K562 (cell line): ENCODE measurements around the gene DNAAF1. TPM values are rescaled to one million over a fixed set of nuclear protein-coding genes. Genes with fewer than 3 reads are reported as not detected.
A peak's percentile ranks its signal among the peaks of the same experiment; 100 is the strongest.

Experiments used
- CHD2 ChIP-seq: IDR thresholded peaks from 2 replicates; pipeline ENCODE4 v1.6.1; 2011; ENCODE audit warnings: low read depth, low read length
- CHD4 ChIP-seq: fragments of 200-600 bp; sonication (generic); IDR thresholded peaks from 3 replicates; pipeline ENCODE4 v1.6.1; 2012; ENCODE audit warnings: low read depth, mild to moderate bottlenecking, mixed read lengths, low read length, inconsistent platforms; ENCODE audit not compliant: insufficient read depth, insufficient replicate concordance, poor library complexity, severe bottlenecking
- CREB1 ChIP-seq, 2 experiments: sonication (generic) in 1 of 2; formaldehyde crosslinking in 1 of 2; IDR thresholded peaks; 2 replicates each; pipeline versions ENCODE4 v1.6.1 to v1.8.0; 2012 to 2022; ENCODE audit warnings: inconsistent platforms in 1 of 2, mild to moderate bottlenecking in 1 of 2, missing genetic modification reagents in 1 of 2, moderate library complexity in 1 of 2
- CREM ChIP-seq: IDR thresholded peaks from 2 replicates; pipeline ENCODE4 v1.6.1; 2014; ENCODE audit warnings: antibody characterized with exemption, low read depth
- FOXJ2 ChIP-seq: fragments of 200-800 bp; sonication (Bioruptor generic); IDR thresholded peaks from 2 replicates; pipeline ENCODE4 v1.6.1; 2016; ENCODE audit warnings: missing genetic modification characterization, missing compliant biosample characterization
- FUS ChIP-seq: fragments of 200-400 bp; formaldehyde crosslinking; optimal IDR thresholded peaks from 2 replicates; pipeline ENCODE3; 2017; ENCODE audit warnings: low read depth, low read length
- HDGF ChIP-seq: fragments of 450-650 bp; IDR thresholded peaks from 2 replicates; pipeline ENCODE4 v1.6.1; 2016
- JUND ChIP-seq, 2 experiments: IDR thresholded peaks; 2 replicates in 1 of 2; 3 replicates in 1 of 2; pipeline ENCODE4 v1.6.1; 2011; ENCODE audit warnings: borderline replicate concordance in 2 of 2, low read depth in 2 of 2, low read length in 2 of 2, improper control_type of control experiment in 1 of 2, missing biosample characterization in 1 of 2, missing genetic modification characterization in 1 of 2, missing genetic modification reagents in 1 of 2
- KAT8 ChIP-seq: fragments of 450-650 bp; IDR thresholded peaks from 2 replicates; pipeline ENCODE4 v1.6.1; 2016; ENCODE audit warnings: low read depth, mild to moderate bottlenecking
- KLF16 ChIP-seq: IDR thresholded peaks from 2 replicates; pipeline ENCODE4 v1.6.1; 2016; ENCODE audit warnings: antibody characterized with exemption
- MEF2A ChIP-seq: IDR thresholded peaks from 2 replicates; pipeline ENCODE4 v1.6.1; 2011; ENCODE audit warnings: low read depth, mild to moderate bottlenecking, low read length, moderate library complexity; ENCODE audit not compliant: control insufficient read depth
- MNT ChIP-seq, 2 experiments: fragments of 450-650 bp; conservative IDR thresholded peaks; 2 replicates each; pipeline ENCODE4 v1.6.1; 2017; ENCODE audit warnings: mild to moderate bottlenecking in 2 of 2, moderate library complexity in 2 of 2
- NR2C1 ChIP-seq, 2 experiments: fragments of 450-650 bp; IDR thresholded peaks; 2 replicates each; pipeline ENCODE4 v1.6.1; 2017; ENCODE audit warnings: mild to moderate bottlenecking in 2 of 2, antibody characterized with exemption in 1 of 2, inconsistent platforms in 1 of 2, missing compliant biosample characterization in 1 of 2, missing genetic modification characterization in 1 of 2
- PCBP1 ChIP-seq: fragments of 200-400 bp; formaldehyde crosslinking; IDR thresholded peaks from 2 replicates; pipeline ENCODE4 v1.6.1; 2018; ENCODE audit warnings: mild to moderate bottlenecking, low read depth, low read length; ENCODE audit not compliant: poor library complexity, severe bottlenecking
- PTBP1 ChIP-seq: fragments of 200-400 bp; formaldehyde crosslinking; IDR thresholded peaks from 2 replicates; pipeline ENCODE4 v1.6.1; 2017; ENCODE audit warnings: low read depth, low read length
- SP1 ChIP-seq: sonication (generic); formaldehyde crosslinking; IDR thresholded peaks from 2 replicates; pipeline ENCODE4 v1.8.1; 2022; ENCODE audit warnings: mild to moderate bottlenecking, missing genetic modification reagents
- SRSF9 ChIP-seq: fragments of 200-400 bp; formaldehyde crosslinking; IDR thresholded peaks from 2 replicates; pipeline ENCODE4 v1.6.1; 2017; ENCODE audit warnings: low read depth, low read length, borderline replicate concordance
- TAF1 ChIP-seq: IDR thresholded peaks from 2 replicates; pipeline ENCODE4 v1.6.1; 2011; ENCODE audit warnings: mild to moderate bottlenecking, low read length, moderate library complexity; ENCODE audit not compliant: insufficient read depth, control insufficient read depth, severe bottlenecking; ENCODE audit errors: extremely low read depth
- TAF9B ChIP-seq: fragments of 450-650 bp; IDR thresholded peaks from 2 replicates; pipeline ENCODE4 v1.6.1; 2018; ENCODE audit warnings: mild to moderate bottlenecking; ENCODE audit not compliant: partially characterized antibody
- TFAM ChIP-seq: fragments of 250-450 bp; sonication (Bioruptor Pico); conservative IDR thresholded peaks from 2 replicates; pipeline ENCODE4 v1.5.0; 2021; ENCODE audit warnings: mild to moderate bottlenecking, moderate library complexity
- ZKSCAN3 ChIP-seq: fragments of 250-450 bp; sonication (Bioruptor Pico); IDR thresholded peaks from 2 replicates; pipeline ENCODE4 v1.4.0; 2020
- ZNF175 ChIP-seq: fragments of 200-800 bp; sonication (Bioruptor generic); IDR thresholded peaks from 2 replicates; pipeline ENCODE4 v1.6.1; 2016; ENCODE audit warnings: low read depth, mild to moderate bottlenecking, missing genetic modification characterization, missing compliant biosample characterization
- ZNF239 ChIP-seq: fragments of 250-450 bp; sonication (Bioruptor Pico); IDR thresholded peaks from 2 replicates; pipeline ENCODE4 v1.4.0; 2020; ENCODE audit warnings: mild to moderate bottlenecking
- ZNF408 ChIP-seq: fragments of 250-450 bp; sonication (Bioruptor Pico); IDR thresholded peaks from 2 replicates; pipeline ENCODE4 v1.4.0; 2020; ENCODE audit warnings: low read depth, mild to moderate bottlenecking, moderate library complexity
- ZNF507 ChIP-seq: conservative IDR thresholded peaks from 2 replicates; pipeline ENCODE4 v1.6.1; 2017; ENCODE audit warnings: missing genetic modification characterization, missing compliant biosample characterization
- polyA plus RNA-seq, 8 experiments: library from polyadenylated mRNA; depleted of rRNA in 4 of 8; stranded (reverse) in 5 of 8; unstranded in 3 of 8; fragments of >200 nt; fragmentation: Nextera tagmentation in 2 of 8; fragmentation: Illumina TruSeq in 1 of 8; extraction: Ambion mirVana in 2 of 8; extraction: Trizol in 1 of 8; gene quantifications; 2 replicates each; pipeline versions ENCODE4 v1.2.1 to v1.2.3, GENCODE V29; 2011 to 2014; ENCODE audit warnings: inconsistent platforms in 1 of 8, missing spikeins in 1 of 8
- total RNA-seq, 7 experiments: library from RNA; depleted of rRNA in 6 of 7; stranded (reverse); fragments of >200 nt in 6 of 7; fragmentation: Illumina TruSeq in 2 of 7; extraction: Trizol in 2 of 7; gene quantifications; 2 replicates each; pipeline versions ENCODE4 v1.2.1 to v1.2.3, GENCODE V29; 2011 to 2021; ENCODE audit warnings: low replicate concordance in 1 of 7

The DNAAF1 gene
- total and polyA plus RNA-seq, 9 of the 15 experiments (the other 6 are each of a cell fraction or from before 2014, with no cell fraction given), result 0.01 TPM; not detected in 8

GRCh38 chr16:84175350-84176081, 30.4 kb downstream of the DNAAF1 start (continued):
- no peak for TF ChIP-seq PTBP1
- TF ChIP-seq PCBP1, result no peak
- TF ChIP-seq TAF9B, result no peak
- no peak for TF ChIP-seq FOXJ2 (tag)
- no peak for TF ChIP-seq CHD2
- no peak for TF ChIP-seq ZKSCAN3
- TF ChIP-seq CREB1 (IDR thresholded peaks at IDR 0.05), result no peak
- TF ChIP-seq CREB1 (CRISPR knock-in tag; IDR thresholded peaks at IDR 0.05), result peak; percentile 62
- no peak for TF ChIP-seq ZNF408
- no peak for TF ChIP-seq MEF2A
- no peak for TF ChIP-seq NR2C1 (IDR thresholded peaks at IDR 0.05)
- TF ChIP-seq NR2C1 (tag; IDR thresholded peaks at IDR 0.05), result no peak
- peak; percentile 74; the same call in 1 of the 2 replicates for TF ChIP-seq CREM
- TF ChIP-seq JUND (IDR thresholded peaks at IDR 0.05; ENCODE audit: borderline replicate concordance, low read depth, low read length), result no peak; the same call in 1 of the 2 replicates
- TF ChIP-seq JUND (tag; IDR thresholded peaks at IDR 0.05; ENCODE audit: borderline replicate concordance, low read depth, low read length), result 0 out of 3 replicates have a peak, but pooled peaks have one; percentile 16
- TF ChIP-seq KLF16, result no peak
- no peak for TF ChIP-seq TFAM (CRISPR knock-in tag)
- TF ChIP-seq HDGF, result no peak
- no peak for TF ChIP-seq SRSF9
- no peak for TF ChIP-seq KAT8
- peak; percentile 65 to 75 for TF ChIP-seq MNT (conservative IDR thresholded peaks at IDR 0.05)
- TF ChIP-seq ZNF239 (CRISPR knock-in tag), result no peak
- TF ChIP-seq ZNF507 (tag), result no peak
- TF ChIP-seq CHD4, result no peak
- no peak for TF ChIP-seq SP1 (CRISPR knock-in tag)
- TF ChIP-seq TAF1, result no peak
- no peak for TF ChIP-seq ZNF175 (CRISPR knock-in tag)
- no peak for TF ChIP-seq FUS
